Activated CD8-positive, alpha-beta memory T cell treated with anti-CD3 and anti-CD28 coated beads, Interleukin-2, amount 50 U/mL, for 48 hours (primary cell): Measurements from ENCODE around the gene ZNF462.
"Not testable (repeated sequence)": the region's sequence is repeated elsewhere in the genome, so short reads cannot be mapped to it uniquely, and the experiment has no call there.

Experiments
- DNase-seq: peaks from one replicate; pipeline ENCODE4 v3.0.0-alpha.2; 2020

The ZNF462 gene

DNA sequence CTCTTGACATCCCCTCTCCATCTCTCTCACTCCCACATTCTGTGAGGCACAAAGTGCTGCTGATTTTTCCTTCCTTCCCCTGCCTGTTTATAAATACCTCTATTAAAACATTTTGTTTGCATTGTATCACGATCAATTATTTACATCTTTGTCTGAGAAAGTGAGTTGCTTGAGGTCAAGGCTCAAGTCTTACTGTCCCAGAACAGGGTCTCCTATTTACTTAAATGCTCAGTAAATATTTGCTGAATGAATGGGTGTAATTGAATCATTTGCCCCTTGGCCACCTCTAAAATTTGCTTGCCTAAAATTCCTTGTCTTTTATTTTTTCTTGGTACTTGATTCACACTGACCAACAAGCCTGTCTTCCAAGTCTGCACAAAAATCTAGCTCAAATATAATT, 103.5 kb downstream of the ZNF462 start:
- no peak for DNase-seq

DNA sequence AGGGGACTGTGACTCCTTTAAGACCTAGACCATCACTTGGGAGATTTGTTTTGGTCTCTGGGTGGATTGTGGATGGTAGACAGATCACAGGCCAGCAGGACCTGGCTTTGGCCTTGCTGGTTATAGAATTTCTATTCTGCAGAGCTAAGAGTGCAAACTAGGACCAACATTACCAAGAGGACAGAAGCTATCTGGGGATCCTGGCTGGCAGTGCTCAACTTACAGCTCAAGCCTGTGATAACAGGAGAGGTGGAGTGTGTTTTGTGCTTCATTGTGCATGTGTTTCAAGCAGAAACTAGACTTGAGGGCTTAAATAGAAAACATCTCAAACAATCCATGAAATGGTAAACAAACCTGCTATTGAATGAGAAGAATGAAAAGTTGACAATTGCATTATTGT, 106.7 kb downstream of the ZNF462 start:
- no peak for DNase-seq

DNA sequence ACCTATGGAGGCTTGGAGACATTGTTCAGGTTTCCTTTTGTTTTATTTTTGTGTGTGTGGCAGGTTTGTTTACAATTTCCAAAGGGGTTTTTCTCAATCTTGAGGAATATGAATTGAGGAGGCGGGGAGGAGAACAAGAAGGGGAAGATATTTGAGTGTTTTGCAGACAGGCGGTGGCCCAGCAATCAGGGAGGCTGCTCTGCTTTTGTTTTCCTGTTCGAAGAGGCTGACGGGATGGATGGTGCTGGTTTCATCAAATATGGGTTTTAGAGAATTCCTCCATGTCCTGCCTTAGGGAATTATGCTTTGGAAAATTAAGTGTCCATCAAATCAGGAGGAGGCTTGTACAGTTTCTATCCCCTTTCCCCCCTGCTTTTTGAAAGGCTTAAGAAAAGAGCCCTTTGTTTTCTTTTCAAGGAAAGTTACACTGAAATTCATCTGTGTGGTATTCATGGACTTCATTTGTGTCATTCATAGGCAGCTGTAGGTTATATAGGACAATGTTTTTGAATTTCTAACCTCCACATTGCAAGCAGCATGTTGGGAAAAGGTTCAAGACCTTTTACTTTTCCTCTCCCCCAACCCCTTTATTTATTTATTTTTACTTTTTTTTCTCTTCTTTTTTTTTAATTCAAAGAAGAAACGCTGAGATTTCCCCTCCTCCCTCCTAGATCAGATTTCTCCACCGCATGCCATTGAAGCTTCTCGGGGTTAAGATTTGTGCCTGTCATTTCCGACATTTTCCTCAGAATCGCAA, 107.4 kb downstream of the ZNF462 start:
- no peak for DNase-seq

DNA sequence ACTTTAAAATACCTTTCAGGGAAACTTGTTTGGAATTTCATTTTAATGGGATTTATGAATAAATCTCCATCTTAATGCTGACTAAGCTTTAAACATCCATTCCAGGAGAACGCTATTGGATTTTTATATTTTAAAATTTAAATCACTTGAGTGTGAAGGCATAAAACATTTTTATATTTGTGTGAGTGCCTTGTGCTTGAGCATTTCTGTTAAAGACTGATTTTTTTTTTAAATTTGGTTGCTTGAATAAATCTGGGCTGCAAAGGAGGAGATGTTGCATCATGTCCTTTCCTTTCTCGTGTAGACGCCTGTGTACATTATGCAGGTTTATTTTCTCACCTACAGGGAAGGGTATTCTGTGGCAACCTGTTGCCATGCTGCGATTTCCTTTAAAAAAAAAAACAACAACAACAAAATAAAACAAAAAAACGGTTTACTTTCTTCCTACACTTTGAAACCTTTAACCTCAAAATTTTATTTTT, 108.1 kb downstream of the ZNF462 start:
- DNase-seq: no peak

DNA sequence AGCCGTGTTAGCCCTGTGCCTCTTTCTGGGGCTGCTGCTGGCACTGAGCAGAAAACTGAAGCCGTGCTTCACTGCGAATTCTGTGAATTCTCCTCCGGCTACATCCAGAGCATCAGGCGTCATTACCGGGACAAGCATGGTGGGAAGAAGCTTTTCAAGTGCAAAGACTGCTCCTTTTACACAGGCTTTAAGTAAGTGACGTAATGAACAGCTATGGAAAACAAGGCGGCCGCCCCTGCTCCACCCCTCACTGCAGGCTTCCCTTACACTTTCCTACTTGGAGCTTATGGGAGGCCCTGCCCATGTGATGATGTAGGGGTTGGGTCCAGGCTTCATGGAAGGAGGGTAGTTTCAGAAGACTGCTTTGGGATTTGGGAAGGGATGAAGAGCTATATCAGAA, 109.1 kb downstream of the ZNF462 start:
- no peak for DNase-seq

DNA sequence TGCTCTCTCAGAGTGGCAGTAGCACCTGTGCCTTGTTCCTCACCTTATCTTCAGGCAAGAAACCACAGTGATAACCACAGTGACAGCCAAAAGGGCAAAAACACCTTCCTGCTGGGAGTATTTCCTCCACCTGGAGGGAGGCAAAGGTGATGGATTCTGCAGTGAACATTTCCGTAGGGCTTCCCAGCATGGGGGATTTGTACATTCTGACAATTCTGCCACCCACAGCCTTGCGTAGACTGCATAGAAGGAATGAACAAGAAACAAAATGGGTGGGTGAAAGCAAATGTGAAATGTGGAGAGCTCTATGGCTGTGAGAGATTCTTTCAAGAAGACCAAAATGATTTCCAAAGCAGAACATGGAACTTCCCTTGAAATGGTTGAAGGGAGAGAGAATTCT, 111.4 kb downstream of the ZNF462 start:
- DNase-seq: no peak

DNA sequence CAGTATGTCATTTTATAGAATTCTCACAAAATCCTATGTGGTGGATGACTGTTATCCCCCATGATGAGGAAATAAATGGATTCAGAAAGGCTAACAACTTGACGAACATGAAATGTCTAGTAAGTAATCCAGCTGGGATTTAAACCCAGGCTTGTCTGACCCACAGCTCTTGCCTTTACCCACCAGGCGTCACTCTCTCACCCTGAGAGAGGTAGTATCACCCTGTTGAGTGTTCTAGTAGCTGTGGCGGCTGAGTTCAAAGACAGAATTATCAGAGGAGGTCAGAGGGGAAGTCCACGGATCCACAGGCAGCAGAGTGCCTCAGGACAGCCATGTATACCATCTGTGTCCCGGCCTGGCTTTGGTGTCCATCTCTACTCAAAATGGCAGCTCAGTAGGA, 113.8 kb downstream of the ZNF462 start:
- no peak for DNase-seq

DNA sequence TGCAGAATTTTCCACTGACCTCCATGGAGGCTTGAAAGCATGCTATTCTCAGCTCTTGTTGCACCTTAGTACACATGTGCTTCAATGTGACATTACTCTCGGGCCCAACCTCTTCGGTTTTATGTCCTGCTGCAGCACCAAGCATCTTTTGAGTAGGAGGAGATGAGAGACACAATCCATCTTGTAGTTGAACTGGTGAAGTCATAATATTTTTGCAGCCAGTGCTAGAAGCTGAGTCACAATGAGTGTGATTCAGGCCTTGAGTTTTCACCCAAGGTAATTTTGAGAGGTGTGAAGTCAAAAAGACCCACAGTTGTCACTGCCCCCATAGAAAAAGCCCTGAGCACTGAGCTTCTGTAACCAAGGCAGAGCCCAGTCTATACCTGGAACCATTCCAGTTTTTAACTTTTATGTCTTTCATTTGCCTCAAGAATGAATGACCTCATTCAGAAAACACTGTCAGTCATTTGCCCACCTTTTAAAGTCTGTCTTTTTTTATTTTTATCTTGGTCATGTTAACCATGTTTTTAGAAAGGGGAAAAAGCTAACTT, 117.7 kb downstream of the ZNF462 start:
- DNase-seq: no peak

DNA sequence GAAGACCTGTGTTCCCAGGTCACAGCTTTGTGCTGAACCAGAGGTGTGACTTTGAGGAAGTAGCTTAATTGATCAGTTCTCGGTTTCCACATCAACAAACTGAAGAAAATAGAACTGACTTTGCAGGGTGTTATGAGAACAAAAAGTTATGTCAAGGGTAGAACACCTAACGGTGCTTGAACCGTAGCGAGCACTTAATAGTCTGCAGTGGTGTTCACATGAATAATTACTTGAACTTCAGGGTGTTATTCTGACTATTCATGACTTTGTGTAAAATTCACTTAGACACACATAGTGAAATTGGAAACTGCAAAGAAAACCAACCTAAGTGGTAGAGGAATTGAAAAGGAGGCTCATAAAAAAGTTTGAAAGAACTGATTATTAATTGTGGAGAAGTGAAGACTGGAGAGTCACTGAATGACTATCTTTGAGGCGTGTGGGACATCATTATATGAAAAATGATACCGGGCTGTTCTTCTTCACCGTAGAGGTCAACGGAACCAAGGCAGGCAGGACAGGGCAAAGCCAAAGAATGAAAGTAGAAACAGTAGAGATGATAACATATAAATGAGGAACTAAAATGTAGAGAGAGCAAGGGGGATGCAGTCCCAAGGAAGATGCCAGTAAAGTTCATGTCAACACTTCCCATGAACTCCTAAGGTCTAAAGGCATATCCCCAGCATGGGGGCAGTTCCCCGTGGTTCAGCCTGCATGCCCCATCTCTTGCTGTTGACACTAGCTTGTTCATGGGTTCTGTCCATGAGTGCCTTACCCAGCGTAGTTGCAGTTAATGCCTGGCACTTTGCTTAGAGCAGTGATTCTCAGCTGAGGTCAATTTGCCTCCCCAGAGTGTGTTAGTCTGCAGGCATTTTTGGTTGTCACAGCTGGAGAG, 118.7 kb downstream of the ZNF462 start:
- no peak for DNase-seq

DNA sequence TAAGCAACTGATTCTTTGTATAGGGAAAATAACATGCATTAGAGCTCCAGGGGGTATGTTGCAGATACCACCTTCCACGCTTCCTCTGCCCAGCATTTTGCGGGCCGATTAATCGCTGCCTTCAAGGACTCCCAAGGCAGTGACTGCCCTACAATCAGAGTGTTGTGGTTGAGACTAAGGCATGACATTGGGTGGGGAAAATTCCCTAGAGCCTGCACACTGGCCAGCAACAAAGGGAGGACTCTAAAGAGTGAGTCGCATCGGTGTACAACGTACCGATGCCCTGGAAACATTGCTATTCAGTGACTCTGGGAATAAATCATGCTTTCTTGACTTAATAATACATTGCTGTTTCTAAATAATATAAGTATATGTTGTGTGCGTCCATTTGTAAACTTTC, 119.7 kb downstream of the ZNF462 start:
- DNase-seq: no peak

DNA sequence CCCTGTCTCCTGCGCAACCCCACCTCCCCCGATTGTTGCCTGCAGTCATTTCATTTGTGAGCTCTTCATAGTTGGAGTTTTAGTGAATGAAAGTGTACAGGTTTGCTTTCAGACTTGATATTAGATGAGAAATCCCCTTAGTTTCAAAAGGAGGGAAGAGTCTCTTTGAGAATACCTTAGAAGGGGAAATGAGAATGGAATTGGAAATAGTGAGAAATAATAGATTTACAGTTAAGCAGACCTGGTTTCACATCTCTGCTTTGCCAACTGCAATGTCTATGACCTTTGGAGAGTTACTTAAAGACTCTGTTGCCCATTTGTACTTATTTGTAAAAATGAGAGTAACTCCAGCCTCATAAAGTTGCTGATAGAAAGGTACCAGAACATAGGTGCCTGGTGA, 120.4 kb downstream of the ZNF462 start:
- no peak for DNase-seq

DNA sequence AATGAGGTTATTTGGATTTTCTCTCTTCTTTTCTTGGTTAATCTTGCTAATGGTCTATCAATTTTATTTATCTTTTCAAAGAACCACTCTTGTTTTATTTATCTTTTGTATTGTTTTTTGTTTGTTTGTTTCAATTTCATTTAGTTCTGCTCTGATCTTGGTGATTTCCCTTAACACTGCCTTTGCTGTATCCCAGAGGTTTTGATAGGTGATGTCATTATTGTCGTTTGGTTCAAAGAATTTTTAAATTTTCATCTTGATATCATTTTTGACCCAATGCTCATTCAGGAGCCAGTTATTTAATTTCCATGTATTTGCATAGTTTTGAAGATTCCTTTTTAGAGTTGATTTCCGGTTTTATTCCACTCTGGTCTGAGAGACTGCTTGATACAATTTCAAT, 126.9 kb downstream of the ZNF462 start:
- not testable (repeated sequence) for DNase-seq

DNA sequence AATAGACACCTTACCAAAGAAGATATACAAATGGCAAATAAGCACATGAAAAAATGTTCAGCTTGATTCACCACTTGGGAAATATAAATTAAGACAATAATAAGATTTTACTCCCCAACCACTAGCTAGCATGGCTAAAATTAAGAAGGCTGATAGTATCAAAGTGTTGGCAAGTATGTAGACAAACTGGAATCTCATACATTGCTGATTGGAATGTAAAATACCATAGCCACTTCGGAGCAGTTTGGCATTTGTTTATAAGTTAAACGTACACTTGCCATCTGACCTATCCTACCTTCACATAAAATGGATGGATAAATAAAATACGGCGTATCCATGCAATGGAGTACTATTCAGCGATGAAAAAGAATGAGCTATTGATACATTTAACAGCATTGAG, 129.2 kb downstream of the ZNF462 start:
- DNase-seq: no peak

DNA sequence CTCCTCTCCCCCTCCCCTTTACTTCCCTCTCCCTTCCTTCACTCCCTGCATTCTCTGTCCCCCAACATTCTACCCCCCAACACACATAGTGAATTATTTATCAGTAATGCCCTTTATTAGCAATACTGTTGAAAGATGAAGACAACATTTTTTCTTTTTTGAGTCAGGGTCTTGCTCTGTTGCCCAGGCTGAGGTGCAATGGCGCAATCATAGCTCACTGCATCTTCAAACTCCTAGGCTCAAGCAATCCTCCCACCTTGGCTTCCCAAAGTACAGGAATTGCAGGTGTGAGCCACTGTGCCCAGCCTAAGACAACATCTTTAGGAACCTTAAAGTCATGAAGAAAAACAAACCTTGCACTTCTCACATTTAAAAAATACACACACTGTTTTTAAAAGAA, 130.6 kb downstream of the ZNF462 start:
- no peak for DNase-seq

DNA sequence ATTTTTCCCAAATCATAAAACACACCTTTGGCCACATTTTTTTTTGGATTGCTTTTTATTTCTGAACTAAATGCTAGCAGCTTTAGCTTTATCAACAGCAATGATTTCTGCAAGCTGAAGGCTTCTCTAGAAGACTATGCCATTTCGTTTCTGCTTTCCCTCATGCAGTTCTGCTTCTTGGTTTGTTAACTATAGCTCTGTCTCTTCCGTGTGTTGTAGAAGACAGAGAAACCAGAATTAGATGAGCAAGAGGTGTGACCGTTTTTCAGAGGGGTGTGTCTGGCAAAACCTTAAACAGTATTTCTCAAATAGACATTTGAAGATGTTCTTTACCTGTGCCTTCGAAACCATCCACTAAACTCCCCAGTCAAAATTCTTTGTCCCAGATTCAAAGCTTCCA, 131.5 kb downstream of the ZNF462 start:
- DNase-seq: no peak

DNA sequence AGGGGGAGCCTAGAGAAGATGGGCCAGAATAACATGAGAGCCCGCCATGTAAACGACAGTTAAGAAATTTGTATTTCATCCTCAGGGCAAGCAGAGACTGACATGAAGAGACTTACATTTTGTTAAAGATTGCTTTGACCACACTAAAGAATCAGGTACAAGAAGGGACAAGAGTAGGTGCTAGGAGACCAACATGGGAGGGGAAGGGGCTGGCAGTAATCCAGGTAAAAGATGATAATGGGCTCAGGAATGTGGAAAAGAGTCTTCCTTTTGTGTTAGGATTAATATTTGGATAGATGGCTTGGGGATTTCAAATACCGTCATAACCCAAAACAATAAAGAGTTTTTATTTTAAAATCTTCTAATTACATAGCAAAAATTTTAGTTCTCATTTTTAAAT, 137.3 kb downstream of the ZNF462 start:
- DNase-seq: no peak

DNA sequence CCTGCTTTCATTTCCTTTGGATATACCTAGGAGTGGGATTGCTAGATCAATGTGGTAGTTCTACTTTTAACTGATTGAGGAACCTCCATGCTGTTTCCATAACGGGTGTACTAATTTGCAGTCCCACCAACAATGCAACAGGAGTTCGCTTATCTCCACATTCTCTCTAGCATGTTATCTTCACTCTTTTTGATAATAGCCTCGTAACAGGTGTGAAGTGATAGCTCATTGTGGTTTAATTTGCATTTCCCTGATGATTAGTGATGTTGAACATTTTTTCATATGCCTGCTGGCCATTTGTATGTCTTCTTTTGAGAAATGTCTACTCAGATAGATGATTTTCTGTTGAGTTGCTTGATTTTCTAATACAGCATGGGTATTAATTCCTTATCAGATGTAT, 142.2 kb downstream of the ZNF462 start:
- no peak for DNase-seq

DNA sequence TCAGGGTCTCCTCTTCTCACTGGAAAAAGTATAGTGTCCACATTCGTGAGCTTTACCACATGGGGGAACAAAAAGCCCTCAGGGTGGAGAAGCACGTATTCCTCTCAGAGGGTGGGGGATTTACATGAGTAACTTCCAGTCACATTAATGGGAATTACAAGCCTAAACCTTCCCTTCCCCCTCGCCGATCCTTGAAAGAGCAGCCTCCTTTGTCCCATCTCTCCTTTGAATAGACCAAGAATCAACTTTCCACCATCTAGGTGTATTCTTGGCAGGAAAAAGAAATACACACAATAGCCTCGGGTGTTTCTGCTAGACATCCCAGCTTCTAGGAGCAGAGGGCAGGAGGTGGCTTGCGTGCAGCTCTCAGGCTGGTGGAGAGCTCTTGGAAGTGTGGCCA, 144.4 kb downstream of the ZNF462 start:
- no peak for DNase-seq

DNA sequence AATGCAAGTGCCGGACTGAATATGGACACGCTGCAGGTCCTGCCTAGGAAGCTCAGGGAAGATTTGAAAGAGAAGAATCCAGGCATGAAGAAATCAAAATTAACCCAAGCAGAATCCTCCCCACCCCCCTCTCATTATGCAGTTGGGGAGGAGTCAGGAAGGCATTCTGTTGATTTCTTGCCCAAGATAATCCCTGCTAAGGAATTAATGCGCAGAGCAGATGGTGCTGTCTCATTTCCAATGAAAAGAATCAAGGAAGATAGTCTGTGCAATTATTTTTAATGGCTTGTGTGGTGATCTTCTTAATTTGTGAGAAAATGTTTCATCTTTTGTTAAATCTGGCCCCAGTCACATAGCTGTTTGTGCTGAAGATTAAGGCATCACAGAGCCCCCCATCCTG, 145.0 kb downstream of the ZNF462 start:
- DNase-seq: no peak

DNA sequence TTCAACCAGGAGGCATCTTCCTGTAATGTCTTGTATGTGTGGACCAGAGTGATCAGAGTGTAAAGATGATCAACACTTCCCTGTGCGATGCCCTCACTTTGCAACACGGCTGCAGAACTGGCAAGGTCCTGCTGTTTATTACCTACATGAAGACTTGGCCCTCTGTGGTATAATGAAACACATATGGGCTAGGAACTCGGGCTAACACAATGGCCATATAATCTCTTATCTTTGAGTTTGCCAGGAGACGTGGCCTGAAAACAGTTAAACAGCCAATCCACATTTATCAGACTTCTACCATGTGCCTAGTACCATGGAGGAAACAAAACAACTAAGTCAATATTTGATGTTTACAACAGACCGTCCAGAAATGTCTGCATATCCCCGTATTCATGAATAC, 145.5 kb downstream of the ZNF462 start:
- DNase-seq: no peak

DNA sequence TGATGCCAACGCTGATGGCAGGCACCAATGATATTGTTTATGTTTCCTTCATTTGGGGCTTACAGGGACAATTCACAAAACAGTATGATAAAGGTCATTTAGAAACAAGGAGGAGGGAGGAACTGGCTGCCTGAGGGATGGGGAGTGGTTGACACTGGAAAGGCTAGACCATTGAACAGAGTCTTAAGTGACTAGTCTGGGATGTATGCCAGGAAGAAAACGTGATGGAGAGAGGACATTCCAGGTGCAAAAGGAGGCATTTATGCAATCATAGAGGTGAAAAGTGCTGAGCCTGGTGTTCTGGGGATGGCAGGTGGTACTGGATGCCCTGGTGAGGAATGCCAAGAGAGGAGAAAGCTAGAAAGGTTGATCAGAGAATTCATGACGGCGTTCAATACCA, 153.4 kb downstream of the ZNF462 start:
- DNase-seq: no peak

DNA sequence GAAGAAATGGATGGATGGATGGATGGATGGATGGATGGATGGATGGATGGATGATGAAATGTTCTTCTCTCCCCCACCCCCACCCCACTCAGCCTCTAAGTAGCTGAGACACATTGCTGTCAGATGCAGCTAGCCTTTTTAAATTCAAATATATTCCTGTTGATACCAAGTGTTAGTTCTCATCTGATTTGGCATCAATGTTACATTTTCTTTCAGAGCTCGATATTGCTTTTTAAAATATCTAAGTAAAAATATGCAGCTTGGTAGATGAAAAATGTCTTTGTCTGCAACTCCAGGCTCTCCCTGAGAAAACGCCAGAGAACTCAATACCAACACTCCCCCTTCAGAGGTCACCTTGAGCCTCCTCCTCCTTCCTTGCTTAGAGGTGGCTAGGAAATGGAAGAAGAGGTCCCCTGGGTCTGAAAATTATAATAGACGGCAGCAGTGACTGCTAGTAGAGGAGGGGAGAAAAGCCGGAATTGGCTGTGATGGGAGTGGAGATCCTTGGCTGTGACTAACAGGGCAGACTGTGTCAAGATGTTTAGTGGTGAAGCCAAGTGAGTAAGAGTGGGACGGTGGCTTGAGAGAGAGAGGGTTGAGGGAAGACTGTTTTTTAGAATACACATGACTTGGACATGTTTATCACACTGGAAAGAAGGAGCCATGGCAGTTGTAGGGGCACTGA, 156.0 kb downstream of the ZNF462 start:
- no peak for DNase-seq

DNA sequence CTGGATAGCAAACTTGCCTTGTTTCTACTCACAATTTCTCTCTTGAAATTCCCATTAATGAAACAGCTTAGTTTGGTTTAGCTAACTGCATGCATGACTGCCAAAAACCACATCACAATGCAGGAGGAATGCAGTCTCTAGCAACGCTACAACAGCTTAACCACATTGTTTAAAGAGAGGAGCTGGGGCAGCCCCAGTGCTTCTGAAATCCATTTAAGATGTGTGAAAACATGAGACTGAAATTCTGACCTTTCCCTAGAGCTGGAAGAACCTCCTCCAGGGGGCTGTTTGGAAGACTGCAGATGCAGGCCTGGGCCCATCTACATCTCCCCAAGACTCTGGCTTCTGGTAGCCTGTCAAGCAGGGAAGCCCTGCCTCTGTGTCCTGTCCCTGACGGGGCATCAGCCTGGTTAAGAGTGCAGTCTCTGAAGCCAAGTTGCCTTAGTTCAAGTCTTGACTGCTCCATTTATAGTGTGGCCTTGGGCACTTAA, 157.1 kb downstream of the ZNF462 start:
- DNase-seq: no peak
